Activated T-helper 2 cell treated with anti-CD3 and anti-CD28 coated beads, Interferon-gamma antibody, Interleukin-2, Interleukin-4, amounts not matched to agents 10 μg/mL and 5 μg/mL and 100 μg/mL, durations not matched to agents 14 hours and 24 hours and 36 hours (primary cell): Measurements from ENCODE around the gene NCOA7. TPM values are rescaled to one million over a fixed set of nuclear protein-coding genes. Genes with fewer than 3 reads are reported as not detected.
A peak's percentile ranks its signal among the peaks of the same experiment; 100 is the strongest.
"Not testable (repeated sequence)": the region's sequence is repeated elsewhere in the genome, so short reads cannot be mapped to it uniquely, and the experiment has no call there.

ENCODE experiments used
- DNase-seq: peaks from one replicate; pipeline ENCODE4 v3.0.0; 2021; ENCODE audit warnings: low spot score
- H3K27ac Mint-ChIP-seq: one replicate; pipeline ENCODE4 v1.8.0; 2021; ENCODE audit warnings: mixed read lengths
- H3K27me3 Mint-ChIP-seq: one replicate; pipeline ENCODE4 v1.8.0; 2021; ENCODE audit warnings: low read depth, mixed read lengths
- H3K36me3 Mint-ChIP-seq: one replicate; pipeline ENCODE4 v1.8.0; 2021; ENCODE audit warnings: low read depth, mixed read lengths
- H3K4me1 Mint-ChIP-seq: one replicate; pipeline ENCODE4 v1.8.0; 2021; ENCODE audit warnings: low read depth, mixed read lengths
- H3K4me3 Mint-ChIP-seq: one replicate; pipeline ENCODE4 v1.8.0; 2021; ENCODE audit warnings: low read depth, mild to moderate bottlenecking, moderate library complexity, mixed read lengths
- H3K9me3 Mint-ChIP-seq: one replicate; pipeline ENCODE4 v1.8.0; 2021; ENCODE audit warnings: mixed read lengths
- intact Hi-C: fragments of 100-400 bp; cut with micrococcal nuclease; formaldehyde crosslinking; loops from one replicate; pipeline ENCODE4 v1.15.1; 2023
- total RNA-seq: library from RNA; stranded (reverse); gene quantifications from 2 replicates; pipeline ENCODE4 v1.2.3, GENCODE V29; 2022

The NCOA7 gene
- total RNA-seq, 1 donor from 2014 or later: 40.5 TPM

GRCh38 chr6:125797886-125798444 lies 7.2 kb downstream of the NCOA7 start:
- no peak overlapping the region for H3K27ac Mint-ChIP-seq
- H3K4me1 Mint-ChIP-seq: peaks cover 44% of the 10 kb centered on the region
- peaks cover 51% of the 10 kb centered on the region for H3K36me3 Mint-ChIP-seq
- no peak overlapping the region for H3K4me3 Mint-ChIP-seq
- no peaks in the 10 kb centered on the region for H3K9me3 Mint-ChIP-seq
- H3K27me3 Mint-ChIP-seq: no peaks in the 10 kb centered on the region
- DNase-seq: no peak
- intact Hi-C loops: no loop called here

- Mint-ChIP-seq H3K4me1 (peaks cover 43% of the 10 kb centered on the region), H3K4me3 (no peak overlapping the region), H3K27me3 (no peaks in the 10 kb centered on the region), H3K36me3 (peaks cover 47% of the 10 kb centered on the region), H3K27ac (no peak overlapping the region), H3K9me3 (no peaks in the 10 kb centered on the region)
- DNase-seq: no peak
- intact Hi-C loops: no loop called here
Measured at GRCh38 chr6:125798734-125799508, 8.2 kb downstream of the NCOA7 start.

GRCh38 chr6:125802383-125802782 lies 11.6 kb downstream of the NCOA7 start:
- intact Hi-C loops: no loop called here
- Mint-ChIP-seq H3K27me3 (no peaks in the 10 kb centered on the region), H3K36me3 (peaks cover 45% of the 10 kb centered on the region), H3K4me3 (no peak overlapping the region), H3K4me1 (peaks cover 51% of the 10 kb centered on the region), H3K9me3 (no peaks in the 10 kb centered on the region), H3K27ac (no peak overlapping the region)
- no peak for DNase-seq

GRCh38 chr6:125802943-125803377 lies 12.2 kb downstream of the NCOA7 start:
- no peak overlapping the region for H3K4me3 Mint-ChIP-seq
- intact Hi-C loops: loop anchor here (1.0 kb wide), 1 partner anchor 9 kb away; no protein-coding TSS in a partner anchor
- no peak overlapping the region for H3K27ac Mint-ChIP-seq
- no peaks in the 10 kb centered on the region for H3K27me3 Mint-ChIP-seq
- H3K36me3 Mint-ChIP-seq: peaks cover 43% of the 10 kb centered on the region
- no peak for DNase-seq
- H3K4me1 Mint-ChIP-seq: peaks cover 52% of the 10 kb centered on the region
- no peaks in the 10 kb centered on the region for H3K9me3 Mint-ChIP-seq

GRCh38 chr6:125804264-125804663 lies 13.5 kb downstream of the NCOA7 start:
- peaks cover 50% of the 10 kb centered on the region for H3K36me3 Mint-ChIP-seq
- peaks cover 60% of the 10 kb centered on the region for H3K4me1 Mint-ChIP-seq
- H3K27ac Mint-ChIP-seq: peak overlapping the region; percentile 15
- no peak overlapping the region for H3K4me3 Mint-ChIP-seq
- DNase-seq: no peak
- H3K27me3 Mint-ChIP-seq: no peaks in the 10 kb centered on the region
- intact Hi-C loops: no loop called here
- no peaks in the 10 kb centered on the region for H3K9me3 Mint-ChIP-seq

- peaks cover 44% of the 10 kb centered on the region for H3K36me3 Mint-ChIP-seq
- DNase-seq, intact Hi-C loops: not testable (repeated sequence)
Measured at GRCh38 chr6:125804866-125805425, 14.2 kb downstream of the NCOA7 start.

GRCh38 chr6:125806813-125807212 lies 16.1 kb downstream of the NCOA7 start:
- intact Hi-C loops: loop anchor here (1.0 kb wide), 4 partner anchors 13 to 97 kb away; no protein-coding TSS in a partner anchor
- no peak for DNase-seq
- H3K4me3 Mint-ChIP-seq: peak overlapping the region; percentile 45

More at GRCh38 chr6:125804866-125805425, 14.2 kb downstream of the NCOA7 start:
- not testable (repeated sequence) for H3K27ac Mint-ChIP-seq, H3K4me3 Mint-ChIP-seq, H3K9me3 Mint-ChIP-seq, H3K27me3 Mint-ChIP-seq
- peaks cover 58% of the 10 kb centered on the region for H3K4me1 Mint-ChIP-seq

GRCh38 chr6:125807293-125807692 lies 16.5 kb downstream of the NCOA7 start:
- no peak for DNase-seq
- Mint-ChIP-seq H3K36me3 (peaks cover 33% of the 10 kb centered on the region), H3K4me1 (peaks cover 66% of the 10 kb centered on the region), H3K4me3 (peak overlapping the region; percentile 45), H3K27ac (peak overlapping the region; percentile 83), H3K9me3 (no peaks in the 10 kb centered on the region), H3K27me3 (no peaks in the 10 kb centered on the region)
- intact Hi-C loops: loop anchor here (1.0 kb wide), 4 partner anchors 13 to 97 kb away; no protein-coding TSS in a partner anchor

More at GRCh38 chr6:125806813-125807212, 16.1 kb downstream of the NCOA7 start:
- Mint-ChIP-seq H3K4me1 (peaks cover 65% of the 10 kb centered on the region), H3K9me3 (no peaks in the 10 kb centered on the region), H3K36me3 (peaks cover 37% of the 10 kb centered on the region), H3K27ac (peak overlapping the region; percentile 83), H3K27me3 (no peaks in the 10 kb centered on the region)

GRCh38 chr6:125808060-125808459 lies 17.3 kb downstream of the NCOA7 start:
- DNase-seq: no peak
- Mint-ChIP-seq H3K27me3 (no peaks in the 10 kb centered on the region), H3K9me3 (no peaks in the 10 kb centered on the region), H3K36me3 (peaks cover 32% of the 10 kb centered on the region), H3K27ac (peak overlapping the region; percentile 46), H3K4me3 (no peak overlapping the region), H3K4me1 (peaks cover 68% of the 10 kb centered on the region)
- intact Hi-C loops: no loop called here

GRCh38 chr6:125808591-125808990 lies 17.8 kb downstream of the NCOA7 start:
- Mint-ChIP-seq H3K27ac (no peak overlapping the region), H3K9me3 (no peaks in the 10 kb centered on the region), H3K27me3 (no peaks in the 10 kb centered on the region), H3K4me3 (no peak overlapping the region), H3K36me3 (peaks cover 32% of the 10 kb centered on the region), H3K4me1 (peaks cover 64% of the 10 kb centered on the region)
- DNase-seq: no peak
- intact Hi-C loops: no loop called here

- no peak for DNase-seq
- H3K4me1 Mint-ChIP-seq: peaks cover 61% of the 10 kb centered on the region
- H3K9me3 Mint-ChIP-seq: no peaks in the 10 kb centered on the region
- H3K4me3 Mint-ChIP-seq: no peak overlapping the region
- intact Hi-C loops: no loop called here
- H3K27ac Mint-ChIP-seq: no peak overlapping the region
- H3K36me3 Mint-ChIP-seq: peaks cover 29% of the 10 kb centered on the region
- H3K27me3 Mint-ChIP-seq: no peaks in the 10 kb centered on the region
Measured at GRCh38 chr6:125809570-125810170, 18.9 kb downstream of the NCOA7 start.

GRCh38 chr6:125810445-125810844 lies 19.7 kb downstream of the NCOA7 start:
- Mint-ChIP-seq H3K27ac (no peak overlapping the region), H3K4me1 (peaks cover 67% of the 10 kb centered on the region), H3K4me3 (no peak overlapping the region), H3K27me3 (no peaks in the 10 kb centered on the region), H3K9me3 (no peaks in the 10 kb centered on the region), H3K36me3 (peaks cover 35% of the 10 kb centered on the region)
- intact Hi-C loops: no loop called here
- DNase-seq: no peak
